GM12878 (cell line): ENCODE data around the gene DOCK9. TPM values are rescaled to one million over a fixed set of nuclear protein-coding genes. Genes with fewer than 3 reads are reported as not detected.

Source experiments
- ATAC-seq: fragments of 200-7000 bp; cut with Tn5 transposase; 3 replicates; pipeline ENCODE4 v1.9.1; 2020; ENCODE audit warnings: mild to moderate bottlenecking, moderate library complexity
- BruUV-seq: library from RNA; stranded (reverse); fragments of 400-500 nt; replicated peaks from 2 replicates; lab custom pipeline; 2021; lab: Mats Ljungman, UMichigan
- CTCF ChIA-PET: fragments of 300-600 bp; sonication (Branson Sonifier 250); formaldehyde crosslinking; extraction: SDS; loops from one replicate; lab custom pipeline; 2021; ENCODE audit warnings: inconsistent platforms; lab: Yijun Ruan, JAX
- POLR2A ChIA-PET: fragments of 350-600 bp; formaldehyde crosslinking; extraction: SDS; loops from one replicate; lab custom pipeline; 2021; ENCODE audit warnings: inconsistent platforms; lab: Charles Lee
- RAD21 ChIA-PET: fragments of 300-600 bp; sonication (Branson Sonifier 250); formaldehyde crosslinking; loops from one replicate; lab custom pipeline; 2023; ENCODE audit warnings: antibody characterized with exemption; ENCODE audit not compliant: unreplicated experiment; lab: Charles Lee
- SMC1A ChIA-PET: fragments of 300-600 bp; sonication (Branson Sonifier 250); formaldehyde crosslinking; loops from one replicate; lab custom pipeline; 2023; ENCODE audit not compliant: unreplicated experiment, uncharacterized antibody; lab: Charles Lee
- DNase-seq: peaks from one replicate; pipeline ENCODE4 v3.0.0-alpha.2; 2011; ENCODE audit warnings: low read depth, low spot score
- FAIRE-seq: peaks from 3 replicates; lab custom pipeline; 2011; peaks lifted over from hg19 to GRCh38; lab: Jason Lieb, UNC
- H2AFZ ChIP-seq: 2 replicates; pipeline ENCODE4 v1.6.0; 2011; ENCODE audit warnings: low read depth, low read length, control low read depth; ENCODE audit not compliant: control insufficient read depth
- H3K27ac ChIP-seq: 2 replicates; pipeline ENCODE4 v1.5.1; 2011; ENCODE audit warnings: control low read depth; ENCODE audit not compliant: control insufficient read depth, insufficient read depth
- H3K27me3 ChIP-seq, 2 experiments: replicated peaks in 1 of 2; 2 replicates each; pipeline versions ENCODE4 v1.6.0 to v1.6.1; 2011; ENCODE audit warnings: low read length in 1 of 2; ENCODE audit not compliant: control insufficient read depth in 2 of 2, insufficient read depth in 2 of 2
- H3K36me3 ChIP-seq, 2 experiments: 2 replicates each; pipeline ENCODE4 v1.5.1; 2011; ENCODE audit warnings: low read length in 1 of 2; ENCODE audit not compliant: control insufficient read depth in 2 of 2, insufficient read depth in 2 of 2
- H3K4me1 ChIP-seq: 2 replicates; pipeline ENCODE4 v1.6.1; 2011; ENCODE audit warnings: mild to moderate bottlenecking, low read length, moderate library complexity, mixed read lengths; ENCODE audit not compliant: control insufficient read depth, insufficient read depth
- H3K4me2 ChIP-seq: 2 replicates; pipeline ENCODE4 v1.6.0; 2011; ENCODE audit warnings: control low read depth; ENCODE audit not compliant: control insufficient read depth, insufficient read depth
- H3K4me3 ChIP-seq: fragments of 200-600 bp; sonication (generic); 2 replicates; pipeline ENCODE4 v1.5.1; 2016
- H3K79me2 ChIP-seq: 2 replicates; pipeline ENCODE4 v1.6.0; 2011; ENCODE audit warnings: low read length; ENCODE audit not compliant: control insufficient read depth, insufficient read depth
- H3K9ac ChIP-seq: 2 replicates; pipeline ENCODE4 v1.8.0; 2011; ENCODE audit warnings: low read length, control low read depth, mixed read lengths; ENCODE audit not compliant: control insufficient read depth, insufficient read depth
- H3K9me3 ChIP-seq: replicated peaks from 3 replicates; pipeline ENCODE4 v1.5.1; 2011; ENCODE audit warnings: mild to moderate bottlenecking, low read length; ENCODE audit not compliant: control insufficient read depth, insufficient read depth
- H4K20me1 ChIP-seq: 2 replicates; pipeline ENCODE4 v1.6.0; 2011; ENCODE audit not compliant: control insufficient read depth, insufficient read depth
- CBX5 ChIP-seq: sonication (generic); IDR thresholded peaks from 2 replicates; pipeline ENCODE4 v1.6.1; 2016; ENCODE audit warnings: low read depth, moderate library complexity, mild to moderate bottlenecking, inconsistent platforms
- CREM ChIP-seq: IDR thresholded peaks from 2 replicates; pipeline ENCODE4 v1.6.1; 2014; ENCODE audit warnings: antibody characterized with exemption, low read depth
- CUX1 ChIP-seq: IDR thresholded peaks from 2 replicates; pipeline ENCODE4 v1.6.1; 2012; ENCODE audit warnings: improper control_type of control experiment, low read depth, low read length; ENCODE audit not compliant: insufficient replicate concordance
- E2F8 ChIP-seq: fragments of 450-650 bp; IDR thresholded peaks from 2 replicates; pipeline ENCODE4 v1.6.1; 2018; ENCODE audit warnings: mild to moderate bottlenecking, low read depth, moderate library complexity; ENCODE audit not compliant: partially characterized antibody
- FOS ChIP-seq: IDR thresholded peaks from 3 replicates; pipeline ENCODE4 v1.6.1; 2011; ENCODE audit warnings: borderline replicate concordance; ENCODE audit not compliant: insufficient read length; ENCODE audit errors: extremely low read depth
- MEF2B ChIP-seq: fragments of 450-650 bp; IDR thresholded peaks from 2 replicates; pipeline ENCODE4 v1.6.1; 2018; ENCODE audit warnings: mild to moderate bottlenecking, moderate library complexity; ENCODE audit not compliant: partially characterized antibody, poor library complexity, severe bottlenecking
- NFYB ChIP-seq: IDR thresholded peaks from 2 replicates; pipeline ENCODE4 v1.6.1; 2011; ENCODE audit warnings: low read depth, mild to moderate bottlenecking, low read length, improper control_type of control experiment, moderate library complexity; ENCODE audit not compliant: insufficient read depth
- RAD51 ChIP-seq: fragments of 450-650 bp; IDR thresholded peaks from 2 replicates; pipeline ENCODE4 v1.6.1; 2016; ENCODE audit warnings: moderate library complexity, mild to moderate bottlenecking, inconsistent platforms
- SRF ChIP-seq, 2 experiments: IDR thresholded peaks; 2 replicates each; pipeline ENCODE4 v1.6.1; 2011; ENCODE audit warnings: low read depth in 2 of 2, low read length in 2 of 2, mild to moderate bottlenecking in 1 of 2, moderate library complexity in 1 of 2
- SUPT20H ChIP-seq: IDR thresholded peaks from 2 replicates; pipeline ENCODE4 v1.6.1; 2011; ENCODE audit warnings: low read depth, mild to moderate bottlenecking, low read length, moderate library complexity, borderline replicate concordance; ENCODE audit not compliant: control insufficient read depth
- YY1 ChIP-seq: IDR thresholded peaks from 2 replicates; pipeline ENCODE4 v1.6.1; 2011; ENCODE audit warnings: low read depth, mild to moderate bottlenecking, low read length
- ZNF592 ChIP-seq: fragments of 450-650 bp; IDR thresholded peaks from 2 replicates; pipeline ENCODE4 v1.6.1; 2017; ENCODE audit warnings: mild to moderate bottlenecking, moderate library complexity
- WGBS: methylation state at CpG from one replicate; pipeline ENCODE4 v1.1.6; 2016; ENCODE audit warnings: low lambda C conversion rate; ENCODE audit not compliant: insufficient replicate concordance, insufficient coverage; ENCODE audit errors: missing lambda C conversion rate; 5-methylcytosine and 5-hydroxymethylcytosine counted together
- in situ Hi-C: fragments of 300-500 bp; cut with MboI; formaldehyde crosslinking; loops from 9 replicates; pipeline ENCODE4 v1.14.3; 2018; ENCODE audit warnings: mixed read lengths
- intact Hi-C: fragments of 100-400 bp; cut with micrococcal nuclease; formaldehyde crosslinking; loops from one replicate; pipeline ENCODE4 v1.14.2; 2022; ENCODE audit not compliant: unreplicated experiment
- polyA plus RNA-seq, 11 experiments: library from polyadenylated mRNA; depleted of rRNA in 4 of 11; unstranded in 6 of 11; stranded (reverse) in 5 of 11; fragments of >200 nt; fragmentation: Nextera tagmentation in 4 of 11; fragmentation: Illumina TruSeq in 1 of 11; extraction: Ambion mirVana in 4 of 11; extraction: Trizol in 1 of 11; gene quantifications; 1 replicate in 1 of 11; 2 replicates in 10 of 11; pipeline versions ENCODE4 v1.2.1 to v1.2.3, GENCODE V29; 2011 to 2016; ENCODE audit warnings: inconsistent platforms in 2 of 11, missing spikeins in 2 of 11, low read depth in 1 of 11
- total RNA-seq, 4 experiments: library from RNA; depleted of rRNA in 3 of 4; stranded (reverse); fragments of >200 nt in 3 of 4; fragmentation: Illumina TruSeq in 1 of 4; extraction: Trizol in 1 of 4; gene quantifications; 2 replicates each; pipeline versions ENCODE4 v1.2.1 to v1.2.3, GENCODE V29; 2013 to 2021

DOCK9 gene
- total and polyA plus RNA-seq, 10 of the 15 experiments (the other 5 are each of a cell fraction or from before 2014, with no cell fraction given), result 0.09 to 2.9 (median 0.74) TPM

GRCh38 chr13:98905199-98905598 is 72.7 kb downstream of the DOCK9 start:
- H3K79me2 ChIP-seq, result no peaks in the 10 kb centered on the region
- RAD21 ChIA-PET, result no interaction called here
- no peaks in the 10 kb centered on the region for H3K9me3 ChIP-seq
- WGBS, result 0% methylated on average over 1 of the region's 2 CpGs
- H4K20me1 ChIP-seq, result no peaks in the 10 kb centered on the region
- intact Hi-C loops, result no loop called here
- POLR2A ChIA-PET, result no interaction called here
- H3K27me3 ChIP-seq, result no peaks in the 10 kb centered on the region
- CTCF ChIA-PET, result interaction anchor here (1.0 kb wide), 1 partner anchor 21 kb away, joined by 3 read pairs; no protein-coding TSS in a partner anchor
- no peaks in the 10 kb centered on the region for H3K4me1 ChIP-seq
- ATAC-seq (no peak), DNase-seq (no peak), FAIRE-seq (no peak)
- H3K27ac ChIP-seq, result no peak overlapping the region
- H3K4me2 ChIP-seq, result no peak overlapping the region
- H3K36me3 ChIP-seq, result no peaks in the 10 kb centered on the region
- H3K4me3 ChIP-seq, result no peak overlapping the region
- no TSS peak for BruUV-seq
- SMC1A ChIA-PET, result no interaction called here
- in situ Hi-C loops, result no loop called here
- no peak overlapping the region for H3K9ac ChIP-seq
- H2AFZ ChIP-seq, result no peak overlapping the region
- TF ChIP-seq E2F8 (no peak), SRF (IDR thresholded peaks at IDR 0.05; ENCODE audit: low read depth in 2 of 2, low read length in 2 of 2) (no peak), RAD51 (no peak), CREM (no peak), MEF2B (no peak), NFYB (no peak), SUPT20H (no peak), YY1 (no peak), CUX1 (no peak), ZNF592 (no peak), FOS (no peak), CBX5 (no peak)
